OCI-LY7 (cell line): ENCODE data around the gene UVRAG. TPM values are rescaled to one million over a fixed set of nuclear protein-coding genes. Genes with fewer than 3 reads are reported as not detected.

Experiments
- BruUV-seq: library from RNA; stranded (reverse); fragments of 400-500 nt; replicated peaks from 2 replicates; lab custom pipeline; 2021; lab: Mats Ljungman, UMichigan
- CTCF ChIA-PET: fragments of 300-600 bp; sonication (Branson Sonifier 250); formaldehyde crosslinking; loops from one replicate; lab custom pipeline; 2022; ENCODE audit warnings: antibody characterized with exemption; ENCODE audit not compliant: unreplicated experiment; lab: Charles Lee
- POLR2A ChIA-PET: fragments of 300-600 bp; sonication (Branson Sonifier 250); formaldehyde crosslinking; loops from one replicate; lab custom pipeline; 2022; ENCODE audit warnings: antibody characterized with exemption; lab: Charles Lee
- DNase-seq: peaks from one replicate; pipeline ENCODE4 v3.0.0-alpha.2; 2015; ENCODE audit warnings: low spot score
- H2AFZ ChIP-seq: fragments of 200-600 bp; sonication (generic), shearing (Covaris generic); 2 replicates; pipeline ENCODE4 v1.6.1; 2014; ENCODE audit warnings: mild to moderate bottlenecking, antibody characterized with exemption, low read length, moderate library complexity
- H3K27ac ChIP-seq: fragments of 200-600 bp; sonication (generic); 2 replicates; pipeline ENCODE4 v1.5.1; 2014; ENCODE audit warnings: mixed run types, low read depth, mild to moderate bottlenecking, moderate library complexity, low read length, inconsistent platforms; ENCODE audit not compliant: poor library complexity, severe bottlenecking
- H3K36me3 ChIP-seq: fragments of 200-600 bp; sonication (generic); 2 replicates; pipeline ENCODE4 v1.6.1; 2014; ENCODE audit warnings: mild to moderate bottlenecking, antibody characterized with exemption, low read length, moderate library complexity, mixed read lengths; ENCODE audit not compliant: insufficient read depth
- H3K4me1 ChIP-seq: fragments of 200-600 bp; sonication (generic); 2 replicates; pipeline ENCODE4 v1.5.1; 2014; ENCODE audit warnings: mild to moderate bottlenecking, low read length; ENCODE audit not compliant: insufficient read depth, poor library complexity, severe bottlenecking
- H3K4me2 ChIP-seq: fragments of 200-600 bp; sonication (generic); 2 replicates; pipeline ENCODE4 v1.6.1; 2014; ENCODE audit warnings: mild to moderate bottlenecking, low read length
- H3K4me3 ChIP-seq: fragments of 200-600 bp; sonication (generic); 2 replicates; pipeline ENCODE4 v1.5.1; 2014; ENCODE audit warnings: mild to moderate bottlenecking, low read depth, low read length; ENCODE audit not compliant: poor library complexity, severe bottlenecking
- H3K79me2 ChIP-seq: fragments of 200-600 bp; sonication (generic); 2 replicates; pipeline ENCODE4 v1.6.1; 2016; ENCODE audit warnings: low read depth, mild to moderate bottlenecking, low read length, moderate library complexity, mixed read lengths; ENCODE audit not compliant: insufficient read depth
- H3K9me2 ChIP-seq: fragments of 200-600 bp; sonication (generic); 2 replicates; pipeline ENCODE4 v1.6.1; 2016; ENCODE audit warnings: mild to moderate bottlenecking, low read length, mixed read lengths; ENCODE audit not compliant: insufficient read depth
- H3K9me3 ChIP-seq: fragments of 200-600 bp; sonication (generic); 2 replicates; pipeline ENCODE4 v1.6.1; 2014; ENCODE audit warnings: mild to moderate bottlenecking, mixed run types, low read length, mixed read lengths
- H4K20me1 ChIP-seq: fragments of 200-600 bp; sonication (generic); 2 replicates; pipeline ENCODE4 v1.6.1; 2014; ENCODE audit warnings: mild to moderate bottlenecking, antibody characterized with exemption, low read length, moderate library complexity, mixed read lengths; ENCODE audit not compliant: insufficient read depth
- CTCF ChIP-seq: fragments of 200-600 bp; sonication (generic); conservative IDR thresholded peaks from 2 replicates; pipeline ENCODE4 v1.5.1; 2014; ENCODE audit warnings: mild to moderate bottlenecking, antibody characterized with exemption, low read length, moderate library complexity, mixed read lengths
- EZH2phosphoT487 ChIP-seq: fragments of 200-600 bp; sonication (generic); IDR thresholded peaks from 2 replicates; pipeline ENCODE4 v1.6.1; 2018; ENCODE audit warnings: low read depth, borderline replicate concordance, mild to moderate bottlenecking, mixed run types, antibody characterized with exemption, low read length, moderate library complexity, mixed read lengths
- intact Hi-C: fragments of 100-400 bp; cut with micrococcal nuclease; formaldehyde crosslinking; loops from one replicate; pipeline ENCODE4 v1.10.0; 2022; ENCODE audit not compliant: unreplicated experiment
- total RNA-seq, 2 experiments: library from RNA; depleted of rRNA in 1 of 2; stranded (reverse); fragments of >200 nt in 1 of 2; shearing (Covaris generic) in 1 of 2; gene quantifications; 2 replicates each; pipeline ENCODE4 v1.2.3, GENCODE V29; 2014 to 2022

The UVRAG gene
- total RNA-seq, 2 experiments from 2014 or later = 43.7 to 73.3 TPM

DNA sequence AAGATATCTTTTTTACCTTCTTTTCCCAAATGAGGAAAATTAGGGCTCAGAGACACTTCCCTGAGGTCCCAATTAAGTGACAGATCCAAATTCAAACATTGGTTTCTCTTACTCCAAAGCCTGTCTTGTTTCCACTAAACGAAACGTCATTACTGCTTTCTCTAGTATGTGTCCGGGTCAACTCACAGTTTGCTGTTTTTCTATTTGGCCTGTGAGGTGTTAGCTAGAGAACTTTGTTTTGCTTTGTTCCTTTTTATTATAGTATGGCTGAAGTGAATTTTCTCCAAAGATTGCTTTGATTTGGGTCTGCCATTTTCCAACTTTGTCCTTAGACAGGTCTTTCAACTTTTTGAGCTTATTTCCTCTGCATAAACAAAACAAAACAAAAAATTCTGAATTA lies 179.6 kb downstream of the UVRAG start:
- ChIA-PET CTCF (no interaction called here), POLR2A (interaction anchor here (1.0 kb wide), 1 partner anchor 9 kb away, joined by 3 read pairs; no protein-coding TSS in a partner anchor)
- intact Hi-C loops = no loop called here
- no peak overlapping the region for H3K27ac ChIP-seq
- no peak for DNase-seq
- H3K4me1 ChIP-seq = no peaks in the 10 kb centered on the region
- H4K20me1 ChIP-seq = no peaks in the 10 kb centered on the region; the same call in 1 of the 2 replicates
- peaks cover 35% of the 10 kb centered on the region for H3K36me3 ChIP-seq
- no peak for TF ChIP-seq EZH2phosphoT487
- no peak for TF ChIP-seq CTCF
- no peak overlapping the region for H3K4me2 ChIP-seq
- H3K9me2 ChIP-seq = no peaks in the 10 kb centered on the region
- H3K9me3 ChIP-seq = no peaks in the 10 kb centered on the region
- 0 out of 2 replicates have a peak, but pooled peaks cover 6% of the 10 kb centered on the region for H3K79me2 ChIP-seq
- BruUV-seq = no TSS peak
- no peak overlapping the region for H2AFZ ChIP-seq
- no peak overlapping the region for H3K4me3 ChIP-seq

DNA sequence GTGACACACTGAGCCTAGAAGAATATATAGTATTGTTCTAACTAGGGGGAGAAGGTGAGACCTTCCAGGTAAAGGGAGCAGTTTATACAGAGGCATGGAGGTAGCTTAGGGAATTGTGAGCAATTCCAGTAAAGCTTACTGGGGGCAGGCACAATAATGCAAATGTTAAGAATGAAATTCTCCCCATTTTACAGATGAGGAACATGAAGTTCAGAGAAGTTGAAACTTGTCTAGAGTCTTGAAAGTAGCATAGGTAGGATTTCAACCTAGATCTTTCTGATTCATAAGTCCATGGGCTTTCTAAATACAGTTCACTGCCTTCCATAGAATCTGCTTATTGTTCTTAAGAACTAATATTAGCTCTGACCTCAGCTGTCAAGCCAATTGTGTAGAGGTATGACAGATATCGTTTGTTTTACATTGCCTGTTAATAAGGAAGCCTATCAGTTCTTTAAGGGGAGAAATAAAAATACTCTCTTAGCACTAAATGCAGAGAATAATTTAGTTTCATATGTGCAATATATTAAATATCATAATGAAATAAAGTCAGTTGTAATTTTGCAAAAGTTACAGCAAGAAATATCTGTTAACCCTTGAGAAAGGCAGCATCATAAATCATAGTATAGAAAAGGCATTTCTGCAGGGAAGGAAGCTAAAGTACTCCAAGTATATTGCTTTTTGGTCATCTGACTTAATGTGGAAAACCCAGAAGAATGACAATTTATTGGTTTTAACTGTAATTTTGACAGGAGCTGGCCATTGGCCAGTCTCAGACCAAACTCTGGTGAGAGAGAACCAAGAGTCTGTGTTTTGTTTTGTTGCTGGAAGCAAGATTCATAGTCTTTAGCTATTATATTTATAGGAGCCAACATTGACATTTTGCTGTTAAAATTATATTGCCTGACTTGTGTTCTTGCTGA lies 181.8 kb downstream of the UVRAG start:
- no peak overlapping the region for H3K27ac ChIP-seq
- no peaks in the 10 kb centered on the region for H4K20me1 ChIP-seq
- ChIA-PET POLR2A (interaction anchor here (0.5 to 1.7 kb wide), 5 partner anchors 8 to 47 kb away, joined by 3 to 5 read pairs (median 4); no protein-coding TSS in a partner anchor), CTCF (no interaction called here)
- no peak overlapping the region for H3K4me3 ChIP-seq
- H3K4me1 ChIP-seq = no peaks in the 10 kb centered on the region
- TF ChIP-seq EZH2phosphoT487 = no peak
- no peak for TF ChIP-seq CTCF
- intact Hi-C loops = no loop called here
- no TSS peak for BruUV-seq
- no peak overlapping the region for H3K4me2 ChIP-seq
- no peaks in the 10 kb centered on the region for H3K9me2 ChIP-seq
- DNase-seq = no peak
- H2AFZ ChIP-seq = no peak overlapping the region
- no peaks in the 10 kb centered on the region for H3K9me3 ChIP-seq
- H3K79me2 ChIP-seq = 0 out of 2 replicates have a peak, but pooled peaks cover 6% of the 10 kb centered on the region
- H3K36me3 ChIP-seq = peaks cover 24% of the 10 kb centered on the region
